Measurements from ENCODE around the gene ITGB3.
A peak's percentile ranks its signal among the peaks of the same experiment; 100 is the strongest.
"Not testable (repeated sequence)": the region's sequence is repeated elsewhere in the genome, so short reads cannot be mapped to it uniquely, and the experiment has no call there.

Gene ITGB3

DNA sequence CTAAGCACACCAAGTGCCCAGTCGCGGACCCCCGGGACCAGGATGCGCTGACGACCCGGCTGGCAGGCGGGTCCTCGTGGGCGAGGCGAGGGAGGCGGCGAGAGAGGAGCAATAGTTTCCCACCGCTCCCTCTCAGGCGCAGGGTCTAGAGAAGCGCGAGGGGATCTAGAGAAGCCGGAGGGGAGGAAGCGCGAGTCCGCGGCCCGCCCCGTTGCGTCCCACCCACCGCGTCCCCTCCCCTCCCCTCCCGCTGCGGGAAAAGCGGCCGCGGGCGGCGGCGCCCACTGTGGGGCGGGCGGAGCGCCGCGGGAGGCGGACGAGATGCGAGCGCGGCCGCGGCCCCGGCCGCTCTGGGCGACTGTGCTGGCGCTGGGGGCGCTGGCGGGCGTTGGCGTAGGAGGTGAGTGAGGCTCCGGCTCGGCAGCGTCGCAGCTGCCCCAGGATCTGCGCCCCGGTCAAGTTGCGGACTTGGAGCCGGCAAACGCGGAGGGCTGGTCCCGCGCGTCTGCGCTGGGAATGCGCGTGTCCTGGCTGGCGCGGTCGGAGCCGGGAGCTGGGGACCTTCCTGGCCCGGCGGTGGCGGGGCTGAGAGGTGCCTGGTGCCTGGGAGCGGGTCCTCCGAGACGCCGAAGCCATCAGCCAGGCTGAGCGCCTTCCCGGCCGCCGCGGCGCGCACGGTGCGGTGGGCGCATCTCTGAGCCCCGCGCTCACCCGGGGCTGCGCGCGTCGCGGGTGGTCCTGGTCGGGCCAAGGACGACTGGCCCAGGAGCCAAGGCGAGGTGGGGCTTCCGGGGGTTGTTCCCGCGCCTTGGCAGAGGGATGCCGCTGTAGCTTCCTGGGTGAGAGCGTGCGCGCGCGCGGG lies at the start of gene ITGB3:
Gene ITGB3 (plus strand): TSS at position 287 of the 862 bp plus-strand sequence. CDS start 35 bp downstream, at position 322.
- peak; percentile 9 to 58 for DNase-seq (ENCODE audit: low read depth in 2 of 2)

DNA sequence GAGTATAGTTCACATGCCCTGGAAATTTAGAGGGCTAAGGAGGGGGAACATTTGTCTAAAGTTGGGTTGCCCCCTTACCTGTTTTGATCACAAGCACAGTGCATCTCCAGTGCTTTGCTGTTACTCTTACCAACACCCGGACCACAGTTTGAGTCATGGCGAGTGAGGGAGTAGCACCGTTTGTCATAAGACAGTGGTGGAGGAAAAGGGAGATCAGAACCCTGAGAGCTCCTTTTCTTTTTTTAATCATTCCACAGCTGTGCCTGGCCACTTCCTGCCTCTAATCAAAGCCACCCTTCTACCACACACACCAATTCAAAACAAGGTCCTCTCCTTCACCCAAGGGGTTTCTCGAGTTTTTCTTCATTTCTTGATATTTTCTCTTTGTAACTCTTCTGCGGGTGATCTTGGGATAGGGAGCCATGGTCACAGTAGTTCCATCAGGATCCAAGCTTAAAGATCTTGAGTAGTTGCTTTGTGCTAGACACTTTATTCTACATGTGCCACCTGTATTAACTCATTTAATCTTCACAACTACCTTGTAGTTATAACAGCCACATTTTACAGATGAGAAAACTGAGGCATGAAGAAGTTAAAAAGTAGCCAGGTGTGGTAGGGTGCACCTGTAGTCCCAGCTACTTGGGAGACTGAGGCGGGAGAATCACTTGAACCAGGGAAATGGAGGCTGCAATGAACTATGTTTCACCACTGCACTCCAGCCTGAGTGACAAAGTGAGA lies 49.5 kb upstream of the ITGB3 start:
- DNase-seq (ENCODE audit: low read depth in 2 of 2): peak; percentile 37 to 45

DNA sequence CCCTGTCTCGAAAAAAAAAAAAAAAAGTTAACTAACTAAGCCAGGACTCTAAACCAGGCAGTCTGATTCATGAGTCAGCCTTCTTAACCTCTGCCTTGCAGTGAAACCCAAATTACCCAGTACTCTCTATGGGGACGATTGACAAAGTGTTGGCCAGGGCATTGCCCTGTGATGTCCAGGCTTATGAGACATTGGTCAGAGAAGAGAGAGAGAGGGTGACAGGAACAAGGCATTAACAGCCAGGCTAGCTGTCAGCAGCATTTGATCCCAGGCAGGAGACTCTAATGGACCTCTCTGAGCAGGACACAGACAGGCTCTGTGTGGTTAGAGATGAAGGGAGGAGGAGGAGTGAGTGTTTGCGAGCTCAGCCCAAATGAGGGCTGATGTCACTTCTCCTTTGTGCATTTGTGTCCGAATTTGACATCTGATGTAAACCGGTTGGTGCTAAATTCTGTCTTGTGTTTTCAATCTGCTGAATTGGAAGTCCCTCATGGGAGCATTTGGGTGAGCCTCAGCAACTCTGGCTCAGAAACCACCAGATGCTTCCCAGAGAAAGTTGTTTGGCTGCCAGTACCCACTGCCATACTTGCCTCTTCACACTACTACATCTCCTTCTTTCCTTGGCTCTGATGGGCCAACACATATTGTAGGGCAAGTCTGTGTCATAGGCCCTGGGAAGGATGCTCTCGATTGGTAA lies 48.8 kb upstream of the ITGB3 start:
- no peak for DNase-seq (ENCODE audit: low read depth in 2 of 2)

DNA sequence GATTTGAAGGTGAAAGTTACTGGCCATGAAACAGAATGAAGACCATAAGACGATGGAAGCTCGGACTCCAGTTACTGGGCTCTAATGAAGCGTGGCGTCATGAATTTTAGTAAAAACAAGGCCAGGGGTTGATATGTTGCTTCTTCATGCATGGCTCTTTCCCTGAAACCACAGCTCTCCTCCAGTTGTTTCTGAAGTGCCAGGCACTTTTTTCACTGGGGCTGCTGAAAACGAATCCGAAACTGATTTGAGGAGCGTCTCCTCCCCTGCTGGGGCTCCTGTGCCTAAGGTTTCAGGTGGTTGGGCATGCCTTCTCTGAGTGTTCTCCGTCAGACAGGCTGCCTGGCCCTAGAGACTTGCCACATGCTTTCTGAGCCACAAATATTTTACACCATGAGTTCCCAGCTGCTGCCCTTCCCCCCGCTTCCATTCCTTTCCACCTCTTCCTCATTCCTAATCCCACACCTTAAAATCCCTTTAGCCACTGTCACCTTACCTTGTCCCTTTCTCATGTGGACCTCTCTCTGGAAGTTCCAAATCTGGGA lies 48.1 kb upstream of the ITGB3 start:
- DNase-seq (ENCODE audit: low read depth in 2 of 2): peak; percentile 48 to 55

DNA sequence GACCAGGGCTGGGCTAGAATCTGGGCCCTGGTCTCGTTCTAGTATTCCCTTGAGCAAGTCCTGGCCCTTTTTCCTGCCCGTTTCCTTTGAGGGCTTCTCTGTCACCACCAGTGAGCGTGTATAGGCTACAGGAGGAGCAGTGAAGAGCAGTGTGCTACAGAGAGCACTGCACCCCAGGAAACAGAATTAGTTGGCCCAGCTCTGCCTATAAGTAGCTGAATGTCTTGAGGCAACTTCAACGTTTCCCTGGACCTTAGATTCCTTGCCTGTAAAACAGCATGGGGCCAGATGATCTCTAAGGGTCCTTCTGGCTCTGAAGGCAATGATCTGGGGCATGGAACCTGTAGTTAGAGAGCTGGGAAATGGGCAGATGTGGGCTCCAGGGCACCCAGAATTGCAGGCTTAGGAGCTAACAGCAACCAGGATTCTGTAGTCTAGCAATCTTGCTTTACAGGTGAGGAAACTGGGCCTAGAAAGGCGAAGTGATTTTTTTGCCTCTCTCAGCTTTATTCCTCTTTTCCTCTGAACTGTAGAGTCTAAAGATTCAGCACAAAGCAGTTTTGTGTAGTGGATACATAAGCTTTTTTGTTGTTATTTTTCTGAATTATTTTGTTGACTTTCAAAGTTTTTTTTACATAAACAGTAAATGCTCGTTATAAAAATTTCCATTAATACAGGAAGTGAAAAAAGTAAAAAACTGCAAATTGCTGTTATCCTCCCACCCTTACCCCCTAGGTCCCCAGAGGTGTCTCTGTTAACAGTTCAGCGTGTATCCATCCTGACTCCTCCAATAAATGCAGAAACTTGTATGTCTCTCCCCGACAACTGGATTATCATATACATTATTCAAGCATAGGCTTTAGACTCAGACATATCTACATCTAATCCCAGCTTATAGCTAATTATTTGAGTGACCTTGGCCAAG lies 46.2 kb upstream of the ITGB3 start:
- DNase-seq (ENCODE audit: low read depth in 2 of 2): no peak

DNA sequence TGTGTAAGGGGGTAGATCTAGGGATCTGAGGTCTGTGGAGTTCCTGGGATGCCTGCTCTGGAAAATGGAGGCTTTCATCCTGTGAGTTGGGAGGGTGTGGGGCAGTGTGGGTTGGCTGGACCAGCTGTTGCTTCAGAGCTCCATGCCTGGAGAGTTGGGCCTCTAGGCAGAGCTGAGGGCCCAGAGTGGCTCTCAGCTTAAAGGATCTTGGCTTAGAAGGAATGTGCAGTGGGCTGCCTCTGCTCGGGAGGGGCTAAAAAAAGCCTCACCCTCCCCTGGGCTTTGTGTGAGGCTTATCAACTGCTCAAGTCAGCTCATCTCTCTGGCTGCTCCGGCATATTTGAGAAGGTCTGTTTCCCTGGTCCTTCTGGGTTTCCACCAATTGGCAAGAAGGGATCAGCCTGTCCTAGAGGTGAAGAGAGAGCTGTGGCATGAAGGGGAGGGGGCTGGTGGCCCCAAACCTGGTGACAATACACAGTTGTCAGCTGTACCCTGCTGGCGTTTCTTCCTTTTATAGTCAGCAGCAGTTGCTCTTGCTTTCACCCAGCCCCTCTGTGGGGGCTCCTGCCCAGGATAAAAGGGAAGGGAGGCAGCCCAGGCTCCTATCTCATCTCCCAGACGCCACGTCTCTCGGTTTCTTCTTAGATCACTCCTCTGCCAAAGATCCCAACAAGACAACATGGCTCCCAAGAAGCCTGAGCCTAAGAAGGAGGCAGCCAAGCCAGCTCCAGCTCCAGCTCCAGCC lies 44.7 kb upstream of the ITGB3 start, which contains the start of gene MYL4:
Gene MYL4 (plus strand): TSS at position 605 of the 745 bp plus-strand sequence. CDS start 75 bp downstream, at position 680.
- no peak for DNase-seq (ENCODE audit: low read depth in 2 of 2)

DNA sequence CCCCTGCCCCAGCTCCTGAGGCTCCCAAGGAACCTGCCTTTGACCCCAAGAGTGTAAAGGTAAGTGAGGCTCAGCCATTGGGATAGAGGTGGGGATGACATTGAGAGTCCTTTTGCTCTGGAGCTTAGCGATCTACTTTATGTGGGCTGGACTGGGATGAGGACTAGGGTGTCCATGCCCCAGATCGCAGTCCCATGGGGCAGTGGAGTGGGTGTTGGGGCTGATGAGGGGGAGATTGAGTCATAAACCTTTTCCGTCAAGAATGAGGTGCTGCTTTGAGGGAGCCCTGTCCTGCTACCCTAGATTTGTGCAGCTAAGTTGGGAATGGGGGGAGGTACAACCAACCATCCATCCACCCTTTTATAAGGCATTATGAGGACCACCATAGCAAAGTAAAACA lies 44.1 kb upstream of the ITGB3 start:
- no peak for DNase-seq (ENCODE audit: low read depth in 2 of 2)

DNA sequence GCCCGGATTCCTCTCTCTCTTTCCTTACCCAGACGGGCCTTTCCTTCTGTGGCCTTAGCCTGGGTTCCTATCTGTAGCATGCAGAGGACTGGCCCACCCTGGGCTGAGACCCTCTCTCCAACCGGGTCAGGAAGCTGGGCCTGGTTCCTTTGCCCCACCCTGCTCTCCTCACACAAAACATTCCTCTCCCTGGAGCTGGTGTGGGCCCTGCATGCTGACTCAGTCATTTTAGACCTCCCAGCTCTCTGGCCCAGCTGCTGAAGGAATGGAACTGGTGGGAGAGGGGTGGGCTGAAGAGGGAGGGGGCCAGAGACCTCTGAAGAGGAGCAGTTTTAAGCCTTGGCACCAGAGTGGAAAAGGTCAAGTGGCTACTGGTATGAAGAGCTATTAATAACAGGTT lies 43.5 kb upstream of the ITGB3 start:
- no peak for DNase-seq (ENCODE audit: low read depth in 2 of 2)

DNA sequence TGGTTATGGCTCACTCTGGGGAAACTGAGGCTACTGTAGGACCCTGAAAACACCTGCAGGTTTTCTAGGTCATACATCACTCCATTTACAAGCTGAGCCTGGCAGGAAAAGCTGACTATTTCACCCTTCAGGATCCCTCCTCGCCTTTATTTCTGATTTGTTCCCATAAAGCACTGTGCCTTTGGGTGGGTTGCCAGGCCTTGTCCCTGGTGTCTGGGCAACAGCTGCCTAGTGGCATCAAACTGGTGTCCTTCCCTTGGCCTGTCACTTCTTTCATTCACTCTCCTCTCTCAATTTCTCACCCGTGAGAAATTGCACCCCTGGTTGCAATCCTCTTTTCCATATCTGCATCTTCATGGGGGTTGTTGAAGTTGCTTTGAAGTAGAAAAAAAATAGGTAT lies 42.8 kb upstream of the ITGB3 start:
- no peak for DNase-seq (ENCODE audit: low read depth in 2 of 2)

DNA sequence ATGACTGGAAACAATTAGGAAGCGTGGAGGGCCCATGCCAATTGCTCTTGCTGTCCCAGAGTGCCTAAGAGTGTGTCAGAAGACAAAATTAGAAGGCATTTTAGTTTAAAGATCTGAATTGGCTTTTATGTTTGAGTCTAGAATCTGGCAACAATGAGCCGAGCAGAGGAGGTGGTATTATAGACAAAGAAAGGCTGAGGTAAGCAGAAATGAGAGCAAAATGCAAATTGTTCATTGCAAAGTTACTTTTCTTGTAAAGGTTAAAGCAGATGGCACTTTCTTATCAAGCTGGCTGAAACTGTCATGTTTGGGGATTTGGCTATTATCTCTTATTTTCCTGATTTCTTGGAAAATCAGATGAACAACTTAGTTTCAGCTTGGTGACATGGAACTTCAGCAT lies 41.2 kb upstream of the ITGB3 start:
- no peak for DNase-seq (ENCODE audit: low read depth in 2 of 2)

DNA sequence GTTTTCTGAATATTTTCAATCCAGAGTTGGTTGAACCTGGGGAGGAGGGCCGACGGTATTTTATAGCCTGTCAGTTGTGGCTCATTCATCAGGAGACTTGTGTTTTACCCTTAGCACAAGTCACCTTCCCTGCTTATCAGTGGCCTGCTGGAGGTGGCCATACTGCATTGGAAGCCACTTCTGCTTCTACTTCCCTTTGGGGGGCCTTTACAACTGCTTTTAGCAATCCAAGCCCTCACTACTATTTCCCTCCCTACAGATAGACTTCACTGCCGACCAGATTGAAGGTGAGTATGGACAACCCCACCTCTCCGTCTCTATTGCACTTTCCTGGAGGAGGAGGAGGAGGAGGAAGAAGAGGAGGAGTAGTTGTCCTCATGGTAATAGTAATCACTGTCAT lies 40.1 kb upstream of the ITGB3 start:
- no peak for DNase-seq (ENCODE audit: low read depth in 2 of 2)

DNA sequence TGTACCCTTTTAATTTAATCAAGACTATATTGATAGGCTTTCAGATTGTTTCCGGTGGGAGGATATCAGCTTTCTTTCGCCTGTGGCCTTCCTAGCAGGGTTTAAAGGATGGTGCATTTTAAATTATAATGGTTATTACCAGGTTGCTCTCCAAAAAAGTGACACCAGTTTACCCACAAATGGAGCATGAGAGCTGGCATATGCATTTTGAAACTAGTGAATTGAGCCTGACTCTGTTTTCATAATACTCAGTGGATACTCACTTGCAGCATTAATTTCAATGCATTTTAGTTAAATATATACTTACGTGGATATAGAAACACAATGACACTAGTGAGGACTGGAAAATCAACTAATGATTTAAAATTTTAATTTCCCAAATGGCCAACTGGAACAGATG lies 38.7 kb upstream of the ITGB3 start:
- DNase-seq (ENCODE audit: low read depth in 2 of 2): no peak

DNA sequence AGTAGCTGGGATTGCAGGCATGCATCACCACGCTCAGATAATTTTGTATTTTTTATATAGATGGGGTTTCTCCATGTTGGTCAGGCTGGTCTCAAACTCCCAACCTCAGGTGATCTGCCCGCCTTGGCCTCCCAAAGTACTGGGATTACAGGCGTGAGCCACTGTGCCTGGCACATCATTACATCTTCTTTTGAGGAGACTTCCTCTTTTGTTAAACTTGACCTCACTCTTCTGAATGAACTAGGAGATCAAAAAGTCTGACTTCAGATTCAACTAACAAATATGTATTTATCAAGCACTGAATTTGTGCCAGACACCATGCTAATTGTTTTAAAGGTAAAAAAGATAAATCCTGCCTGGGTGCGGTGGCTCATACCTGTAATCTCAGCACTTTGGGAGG lies 36.8 kb upstream of the ITGB3 start:
- not testable (repeated sequence) for DNase-seq (ENCODE audit: low read depth in 2 of 2)

DNA sequence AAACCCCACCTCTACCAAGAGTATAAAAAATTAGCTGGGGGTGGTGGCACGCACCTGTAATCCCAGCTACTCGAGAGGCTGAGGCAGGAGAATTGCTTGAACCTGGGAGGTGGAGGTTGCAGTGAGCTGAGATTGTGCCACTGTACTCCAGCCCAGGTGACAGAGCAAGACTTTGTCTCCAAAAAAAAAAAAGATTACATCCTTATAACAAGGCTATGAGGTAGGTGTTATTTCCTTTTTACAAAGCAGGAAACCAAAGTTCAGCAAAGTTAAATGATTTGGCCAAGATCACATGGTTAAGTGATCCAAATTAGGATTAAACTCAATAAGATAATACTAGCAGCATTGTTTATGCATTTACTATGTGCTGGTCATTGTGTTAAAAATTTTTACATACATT lies 36.3 kb upstream of the ITGB3 start:
- DNase-seq (ENCODE audit: low read depth in 2 of 2): not testable (repeated sequence)

DNA sequence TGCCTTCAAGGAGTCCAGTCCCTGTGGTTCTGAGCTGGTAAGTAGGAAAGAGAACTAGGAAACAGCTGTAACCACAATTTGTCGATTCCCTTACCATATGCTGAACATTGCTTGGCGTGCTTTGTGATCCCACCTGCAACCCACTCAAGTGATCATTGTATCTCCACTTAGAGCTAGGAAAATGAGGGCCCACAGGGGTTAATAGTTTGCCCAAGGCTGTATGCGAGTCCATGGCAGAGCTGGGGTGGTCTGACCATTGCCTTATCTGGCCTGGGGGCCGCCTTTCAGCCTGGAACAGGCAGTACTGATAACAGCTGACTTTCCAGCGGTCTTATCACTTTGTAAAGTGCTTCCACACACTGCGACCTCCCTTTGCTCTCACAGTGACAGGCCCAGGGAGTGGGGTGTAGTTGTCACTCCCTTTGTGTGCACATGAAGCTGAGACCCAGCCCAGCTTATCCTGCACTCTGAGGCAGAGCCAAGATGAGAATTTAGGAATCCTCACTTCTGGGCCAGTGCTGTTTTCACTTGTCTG lies 34.7 kb upstream of the ITGB3 start:
- no peak for DNase-seq (ENCODE audit: low read depth in 2 of 2)

DNA sequence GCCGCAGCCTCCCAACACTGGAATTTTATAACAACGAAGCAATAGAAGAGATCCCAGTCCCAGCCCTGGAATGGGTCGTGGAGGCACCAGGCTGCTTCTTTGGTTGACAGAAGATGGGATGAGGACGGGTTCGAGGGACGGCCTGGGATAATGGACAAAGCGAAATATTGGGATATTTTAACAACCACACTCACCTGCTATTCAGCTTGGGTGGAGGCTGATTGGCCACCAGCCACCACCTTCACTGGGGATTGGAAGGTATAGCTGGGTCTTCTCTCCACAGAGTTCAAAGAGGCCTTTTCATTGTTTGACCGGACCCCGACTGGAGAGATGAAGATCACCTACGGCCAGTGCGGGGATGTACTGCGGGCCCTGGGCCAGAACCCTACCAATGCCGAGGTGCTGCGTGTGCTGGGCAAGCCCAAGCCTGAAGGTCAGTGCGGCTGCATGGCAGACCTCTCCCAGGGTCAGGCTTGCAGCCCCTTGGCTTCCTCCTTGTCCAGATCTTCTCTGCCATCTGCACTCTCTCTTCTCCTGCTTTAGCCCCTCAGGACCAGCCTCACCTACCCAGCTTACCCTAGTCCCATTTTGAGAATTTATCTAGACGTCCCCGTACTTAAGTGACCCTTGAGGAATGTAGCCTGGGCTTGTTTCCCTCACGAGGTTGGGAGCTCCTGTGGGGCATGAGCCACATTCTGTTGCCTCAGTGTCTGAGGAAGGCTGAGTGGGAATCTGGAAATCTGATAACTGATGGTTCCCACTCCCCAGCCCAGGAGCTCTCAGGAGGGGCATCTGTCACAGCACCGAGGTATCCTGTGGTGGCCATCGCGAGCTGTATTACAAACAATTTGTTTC lies 33.8 kb upstream of the ITGB3 start:
- no peak for DNase-seq (ENCODE audit: low read depth in 2 of 2)

DNA sequence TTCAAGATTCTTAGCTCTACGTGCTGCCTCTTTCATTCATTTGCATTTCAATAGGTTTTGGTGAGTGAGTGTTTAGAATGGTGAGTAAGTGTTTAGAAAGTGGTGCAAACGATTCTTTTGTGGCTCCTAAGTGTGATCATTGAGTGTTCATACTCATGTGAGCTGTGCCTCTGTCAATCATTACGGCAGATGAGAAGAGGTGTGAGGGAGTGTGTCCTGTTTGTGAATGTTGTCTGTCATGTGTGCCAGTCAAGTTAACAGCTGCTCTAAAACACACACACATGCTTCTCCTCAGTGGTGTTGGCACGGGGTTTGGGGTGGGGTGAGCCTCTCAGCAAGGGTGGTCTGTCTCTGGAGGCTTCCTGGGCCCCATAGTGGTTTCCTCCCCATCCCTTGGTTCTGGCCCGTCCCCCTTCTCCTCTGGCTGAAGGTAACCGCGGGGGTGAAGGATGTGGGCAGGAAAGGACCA lies 33.1 kb upstream of the ITGB3 start:
- DNase-seq (ENCODE audit: low read depth in 2 of 2): no peak

DNA sequence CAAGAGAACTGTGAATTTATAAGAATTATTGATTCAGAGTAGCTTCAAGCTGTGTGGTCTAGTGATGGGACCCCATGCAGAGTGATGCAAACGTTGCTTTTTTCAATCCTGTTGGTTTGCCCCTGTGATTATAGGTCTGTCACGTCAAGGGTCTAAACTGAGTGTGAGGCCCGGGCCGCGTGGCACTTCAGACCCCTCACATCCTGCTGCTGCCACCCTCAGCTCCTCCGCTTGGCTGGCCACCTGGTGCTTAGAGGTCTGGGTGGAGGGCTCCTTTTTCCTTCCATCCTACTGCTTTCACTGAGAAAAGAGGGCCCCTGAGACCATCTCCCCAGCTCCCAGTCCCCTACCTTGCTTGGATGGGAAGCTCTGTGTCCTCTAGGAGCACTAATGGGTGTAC lies 32.5 kb upstream of the ITGB3 start:
- DNase-seq (ENCODE audit: low read depth in 2 of 2): no peak

DNA sequence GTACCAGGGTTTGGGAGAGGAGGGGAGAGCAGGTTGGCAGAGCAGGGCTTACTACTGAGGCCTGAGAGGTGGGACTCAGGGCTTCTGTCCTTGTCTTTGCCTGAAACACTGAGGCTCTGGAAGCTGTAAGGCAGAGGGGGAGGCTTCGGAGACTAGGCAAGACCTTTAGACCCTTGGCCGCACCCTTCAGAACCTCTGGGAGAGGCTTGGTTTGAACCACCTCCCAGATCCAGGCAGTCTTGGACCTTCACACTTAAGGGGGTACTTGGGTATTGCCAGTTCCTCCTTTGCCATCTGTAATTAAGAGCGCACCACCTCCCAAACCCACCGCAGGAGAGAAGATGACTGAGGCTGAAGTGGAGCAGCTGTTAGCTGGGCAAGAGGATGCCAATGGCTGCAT lies 31.6 kb upstream of the ITGB3 start:
- no peak for DNase-seq (ENCODE audit: low read depth in 2 of 2)
